ENCODE measurements around the gene TOM1.

TOM1 gene

GRCh38 chr22:35367331-35367886, 67.7 kb downstream of the TOM1 start:
- FAIRE-seq (no peak), DNase-seq (ENCODE audit: low spot score) (no peak)

GRCh38 chr22:35368386-35368785, 68.7 kb downstream of the TOM1 start:
- FAIRE-seq, result no peak
- no peak for DNase-seq (ENCODE audit: low spot score)

GRCh38 chr22:35369996-35370395, 70.3 kb downstream of the TOM1 start:
- DNase-seq (ENCODE audit: low spot score) (no peak), FAIRE-seq (no peak)

GRCh38 chr22:35373781-35374180, 74.1 kb downstream of the TOM1 start:
- DNase-seq (ENCODE audit: low spot score) (no peak), FAIRE-seq (no peak)

- DNase-seq (ENCODE audit: low spot score) (peak; percentile 76), FAIRE-seq (no peak)
These were observed 75.3 kb downstream of the TOM1 start for GRCh38 chr22:35375031-35375430.

- FAIRE-seq, result no peak
- DNase-seq (ENCODE audit: low spot score), result no peak
These were observed 75.8 kb downstream of the TOM1 start for GRCh38 chr22:35375526-35375925.

GRCh38 chr22:35376728-35377472, 77.2 kb downstream of the TOM1 start:
- DNase-seq (ENCODE audit: low spot score), result peak; percentile 95
- FAIRE-seq, result peak; percentile 84

GRCh38 chr22:35377735-35378134, 78.0 kb downstream of the TOM1 start:
- FAIRE-seq (no peak), DNase-seq (ENCODE audit: low spot score) (no peak)

GRCh38 chr22:35378621-35379020, 78.9 kb downstream of the TOM1 start:
- no peak for FAIRE-seq
- no peak for DNase-seq (ENCODE audit: low spot score)

- DNase-seq (ENCODE audit: low spot score), result no peak
- FAIRE-seq, result no peak
These were observed 79.7 kb downstream of the TOM1 start for GRCh38 chr22:35379146-35379993.

GRCh38 chr22:35380013-35380412, 80.3 kb downstream of the TOM1 start:
- no peak for DNase-seq (ENCODE audit: low spot score)
- FAIRE-seq, result no peak

GRCh38 chr22:35380537-35381423, 81.1 kb downstream of the TOM1 start, which contains the start of gene HMOX1:
Gene HMOX1 (plus strand): TSS chr22:35381096. CDS start chr22:35381174, 78 bp downstream.
- DNase-seq (ENCODE audit: low spot score), result peak; percentile 74
- no peak for FAIRE-seq

- no peak for DNase-seq (ENCODE audit: low spot score)
- FAIRE-seq, result no peak
These were observed 81.8 kb downstream of the TOM1 start for GRCh38 chr22:35381424-35382009.

GRCh38 chr22:35383679-35384071, 84.0 kb downstream of the TOM1 start:
- no peak for DNase-seq (ENCODE audit: low spot score)
- no peak for FAIRE-seq

- DNase-seq (ENCODE audit: low spot score) (no peak), FAIRE-seq (no peak)
These were observed 84.8 kb downstream of the TOM1 start for GRCh38 chr22:35384527-35384926.

- DNase-seq (ENCODE audit: low spot score), result no peak
- FAIRE-seq, result no peak
These were observed 85.4 kb downstream of the TOM1 start for GRCh38 chr22:35384975-35385588.

GRCh38 chr22:35386670-35387288, 87.1 kb downstream of the TOM1 start:
- DNase-seq (ENCODE audit: low spot score) (no peak), FAIRE-seq (no peak)

- DNase-seq (ENCODE audit: low spot score) (no peak), FAIRE-seq (no peak)
These were observed 91.2 kb downstream of the TOM1 start for GRCh38 chr22:35390933-35391332.

GRCh38 chr22:35392357-35392756, 92.7 kb downstream of the TOM1 start:
- no peak for DNase-seq (ENCODE audit: low spot score)
- no peak for FAIRE-seq
